GM12875 (cell line): ENCODE measurements around the gene RAD54L.

Experiments used
- H3K4me3 ChIP-seq: one replicate; pipeline ENCODE4 v1.5.1; 2011; ENCODE audit warnings: low read depth, low read length, control low read depth
- CTCF ChIP-seq: IDR thresholded peaks from 2 replicates; pipeline ENCODE4 v1.5.1; 2011; ENCODE audit warnings: low read depth, mild to moderate bottlenecking, control low read depth, inconsistent platforms, low read length, moderate library complexity, borderline replicate concordance; ENCODE audit not compliant: insufficient read depth

RAD54L gene

DNA sequence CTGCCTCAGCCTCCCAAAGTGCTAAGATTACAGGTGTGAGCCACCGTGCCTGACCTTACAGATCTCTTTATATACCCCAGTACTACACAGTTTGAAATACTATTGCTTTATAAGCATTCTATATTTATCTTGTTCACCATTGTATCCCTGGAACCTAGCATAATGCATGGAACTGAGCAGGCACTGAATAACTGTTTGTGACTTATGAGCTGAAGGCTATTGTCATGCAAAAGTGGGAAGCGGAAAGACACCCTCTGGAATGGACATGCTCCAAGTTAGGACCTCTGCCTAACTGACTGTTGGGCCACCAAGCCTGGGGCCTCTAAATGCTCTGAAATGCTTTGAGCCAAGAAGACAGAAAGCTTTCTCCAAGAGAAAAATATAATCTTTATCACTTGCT, 47.7 kb downstream of the RAD54L start:
- no peak for TF ChIP-seq CTCF
- no peak overlapping the region for H3K4me3 ChIP-seq

- TF ChIP-seq CTCF, result no peak
- no peak overlapping the region for H3K4me3 ChIP-seq
These were observed 50.8 kb downstream of the RAD54L start for GRCh38 chr1:46298387-46298786.

- H3K4me3 ChIP-seq, result peak overlapping the region; percentile 93
- no peak for TF ChIP-seq CTCF
These were observed 53.3 kb downstream of the RAD54L start for GRCh38 chr1:46300673-46301405.

DNA sequence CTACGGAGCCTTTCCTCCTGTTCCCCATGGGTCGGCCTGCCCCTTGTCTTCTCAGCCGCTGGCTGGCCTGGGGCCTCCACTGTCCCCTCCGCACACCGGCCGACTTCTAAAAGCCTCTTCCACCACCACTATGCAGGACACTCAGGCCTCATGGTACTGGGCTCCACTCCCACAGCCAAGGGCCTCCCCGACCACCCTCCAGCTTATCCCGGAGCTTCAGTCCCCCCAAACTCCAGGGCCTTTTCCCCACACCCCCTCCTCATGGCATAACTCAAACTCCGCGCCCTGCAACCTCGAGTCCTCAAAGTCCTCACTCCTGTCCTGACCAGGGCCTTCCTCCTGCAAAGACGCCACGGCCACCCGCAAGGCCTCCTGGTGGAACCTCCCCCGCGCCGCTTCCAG, 53.8 kb downstream of the RAD54L start:
- TF ChIP-seq CTCF, result no peak
- peak overlapping the region; percentile 93 for H3K4me3 ChIP-seq

DNA sequence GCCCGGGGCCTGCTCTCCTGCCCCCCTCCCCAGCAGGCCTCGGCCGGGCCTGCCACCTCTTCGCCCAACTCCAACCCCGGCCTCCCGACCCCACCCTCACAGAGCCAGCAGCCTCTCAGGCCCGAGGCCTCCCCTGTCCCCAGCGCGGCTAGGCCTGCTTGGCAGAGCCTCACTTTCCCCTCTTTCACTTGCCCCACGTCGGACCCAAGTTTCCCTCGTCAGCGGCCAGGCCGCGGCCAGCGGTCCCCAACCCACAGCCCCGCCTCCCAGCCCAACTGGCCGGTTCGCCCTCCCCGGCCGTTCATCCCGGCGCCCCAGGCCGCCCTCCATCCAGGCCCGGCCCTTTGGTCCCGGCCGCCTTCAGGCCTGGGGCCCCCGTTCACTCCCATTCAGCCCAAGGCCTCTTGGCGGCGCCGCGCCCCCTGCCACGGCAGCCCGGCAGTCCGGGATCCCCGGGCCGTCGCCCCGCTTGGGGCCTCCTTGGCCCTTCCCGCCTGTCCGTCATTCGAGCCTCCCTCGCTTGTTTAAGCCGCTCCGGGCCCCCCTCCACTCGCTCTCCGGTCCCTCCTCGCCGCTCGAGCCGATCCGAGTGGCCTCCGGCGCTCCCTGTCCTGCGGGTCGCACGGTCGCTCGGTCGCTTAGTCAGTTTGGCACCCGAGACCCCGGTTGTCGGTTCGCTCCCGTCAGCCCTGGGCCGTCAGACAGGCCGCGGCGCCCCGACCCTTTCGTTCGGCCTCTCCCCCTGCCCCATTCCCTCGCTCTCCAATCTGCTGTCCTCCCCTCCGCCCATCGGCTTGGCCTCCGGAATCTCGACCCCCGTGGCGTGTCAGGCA, 54.5 kb downstream of the RAD54L start:
- TF ChIP-seq CTCF, result peak; percentile 67
- peak overlapping the region; percentile 93 for H3K4me3 ChIP-seq

- H3K4me3 ChIP-seq, result peak overlapping the region; percentile 93
- TF ChIP-seq CTCF, result no peak
These were observed 55.1 kb downstream of the RAD54L start for GRCh38 chr1:46302641-46303037.
